Measurements from ENCODE around the gene MAGEH1.

The MAGEH1 gene

GRCh38 chrX:55489314-55490009 lies 37.5 kb downstream of the MAGEH1 start, which contains the start of gene USP51:
USP51 (minus strand) TSS chrX:55489848; CDS start chrX:55488939, 909 bp downstream.
- TF ChIP-seq POLR2AphosphoS5 (IDR thresholded peaks at IDR 0.05; ENCODE audit: low read depth, low read length) (no peak), REST (IDR thresholded peaks at IDR 0.05; ENCODE audit: insufficient read depth in 1 of 2, low read depth in 2 of 2, low read length in 2 of 2) (no peak), SIN3A (IDR thresholded peaks at IDR 0.05; ENCODE audit: borderline replicate concordance, insufficient read depth, low read length) (no peak), TAF1 (IDR thresholded peaks at IDR 0.05; ENCODE audit: borderline replicate concordance, insufficient read depth, low read length) (no peak), FOXP2 (optimal IDR thresholded peaks at IDR 0.05; ENCODE audit: borderline replicate concordance, extremely low read depth, extremely low read length, insufficient read depth) (no peak)

- TF ChIP-seq REST (IDR thresholded peaks at IDR 0.05; ENCODE audit: insufficient read depth in 1 of 2, low read depth in 2 of 2, low read length in 2 of 2) (no peak), SIN3A (IDR thresholded peaks at IDR 0.05; ENCODE audit: borderline replicate concordance, insufficient read depth, low read length) (no peak), POLR2AphosphoS5 (IDR thresholded peaks at IDR 0.05; ENCODE audit: low read depth, low read length) (no peak), FOXP2 (optimal IDR thresholded peaks at IDR 0.05; ENCODE audit: borderline replicate concordance, extremely low read depth, extremely low read length, insufficient read depth) (no peak), TAF1 (IDR thresholded peaks at IDR 0.05; ENCODE audit: borderline replicate concordance, insufficient read depth, low read length) (no peak)
Observed at GRCh38 chrX:55490121-55490520, 38.2 kb downstream of the MAGEH1 start.

- TF ChIP-seq FOXP2 (optimal IDR thresholded peaks at IDR 0.05; ENCODE audit: borderline replicate concordance, extremely low read depth, extremely low read length, insufficient read depth) (no peak), REST (IDR thresholded peaks at IDR 0.05; ENCODE audit: insufficient read depth in 1 of 2, low read depth in 2 of 2, low read length in 2 of 2) (no peak), TAF1 (IDR thresholded peaks at IDR 0.05; ENCODE audit: borderline replicate concordance, insufficient read depth, low read length) (no peak), SIN3A (IDR thresholded peaks at IDR 0.05; ENCODE audit: borderline replicate concordance, insufficient read depth, low read length) (no peak), POLR2AphosphoS5 (IDR thresholded peaks at IDR 0.05; ENCODE audit: low read depth, low read length) (no peak)
Observed at GRCh38 chrX:55490974-55491373, 39.0 kb downstream of the MAGEH1 start.

All from PFSK-1 (cell line).